Neural progenitor cell (in vitro differentiated cells): ENCODE measurements around the gene LCK. TPM values are rescaled to one million over a fixed set of nuclear protein-coding genes. Genes with fewer than 3 reads are reported as not detected.

Source experiments
- DNase-seq: peaks from one replicate; pipeline ENCODE4 v3.0.0-alpha.2; 2016; ENCODE audit warnings: low spot score
- H2AFZ ChIP-seq: fragments of 200-600 bp; sonication (generic); replicated peaks from 2 replicates; pipeline ENCODE4 v1.6.1; 2016; ENCODE audit warnings: antibody characterized with exemption
- H3F3A ChIP-seq: fragments of 200-600 bp; sonication (generic); 2 replicates; pipeline ENCODE4 v1.6.1; 2016; ENCODE audit warnings: antibody characterized with exemption, low read depth
- H3K27ac ChIP-seq: fragments of 200-600 bp; sonication (generic); 2 replicates; pipeline ENCODE4 v1.5.1; 2016; ENCODE audit warnings: mild to moderate bottlenecking
- H3K27me3 ChIP-seq: fragments of 200-600 bp; sonication (generic); 2 replicates; pipeline ENCODE4 v1.6.1; 2016; ENCODE audit warnings: mild to moderate bottlenecking, moderate library complexity
- H3K36me3 ChIP-seq: fragments of 200-600 bp; sonication (generic); 2 replicates; pipeline ENCODE4 v1.5.1; 2016
- H3K4me1 ChIP-seq: fragments of 200-600 bp; sonication (generic); 2 replicates; pipeline ENCODE4 v1.6.1; 2016; ENCODE audit warnings: mixed run types
- H3K4me2 ChIP-seq: fragments of 200-600 bp; sonication (generic); 2 replicates; pipeline ENCODE4 v1.6.1; 2016
- H3K4me3 ChIP-seq: fragments of 200-600 bp; sonication (generic); 2 replicates; pipeline ENCODE4 v1.5.1; 2016
- H3K79me2 ChIP-seq: fragments of 200-600 bp; sonication (generic); 2 replicates; pipeline ENCODE4 v1.6.1; 2016; ENCODE audit warnings: low read depth
- H3K9ac ChIP-seq: fragments of 200-600 bp; sonication (generic); 2 replicates; pipeline ENCODE4 v1.6.1; 2016
- H3K9me3 ChIP-seq: fragments of 200-600 bp; sonication (generic); 2 replicates; pipeline ENCODE4 v1.5.1; 2016; ENCODE audit warnings: low read depth
- H4K20me1 ChIP-seq: fragments of 200-600 bp; sonication (generic); 2 replicates; pipeline ENCODE4 v1.6.1; 2016; ENCODE audit warnings: low read depth
- H3K27ac Mint-ChIP-seq: 3 replicates; pipeline ENCODE4 v1.8.0; 2021; ENCODE audit warnings: mixed read lengths
- H3K27me3 Mint-ChIP-seq: 2 replicates; pipeline ENCODE4 v1.8.0; 2022; ENCODE audit warnings: low read depth, mild to moderate bottlenecking, inconsistent platforms, moderate library complexity, mixed read lengths; ENCODE audit not compliant: insufficient read depth
- H3K36me3 Mint-ChIP-seq: 3 replicates; pipeline ENCODE4 v1.8.0; 2021; ENCODE audit warnings: mixed read lengths
- H3K4me1 Mint-ChIP-seq: 3 replicates; pipeline ENCODE4 v1.8.0; 2021; ENCODE audit warnings: mixed read lengths
- H3K4me3 Mint-ChIP-seq: 3 replicates; pipeline ENCODE4 v1.8.0; 2021; ENCODE audit warnings: mild to moderate bottlenecking, moderate library complexity, mixed read lengths
- H3K9me3 Mint-ChIP-seq: 3 replicates; pipeline ENCODE4 v1.8.0; 2020; ENCODE audit warnings: mixed read lengths
- EZH2 ChIP-seq: fragments of 200-600 bp; sonication (generic); IDR thresholded peaks from 2 replicates; pipeline ENCODE4 v1.6.1; 2017; ENCODE audit warnings: antibody characterized with exemption, mild to moderate bottlenecking, moderate library complexity
- EZH2phosphoT487 ChIP-seq: fragments of 200-600 bp; sonication (generic); IDR thresholded peaks from 2 replicates; pipeline ENCODE4 v1.6.1; 2017; ENCODE audit warnings: antibody characterized with exemption
- total RNA-seq: library from RNA; depleted of rRNA; stranded (reverse); fragments of >200 nt; gene quantifications from 2 replicates; pipeline ENCODE4 v1.2.3, GENCODE V29; 2015; ENCODE audit warnings: low replicate concordance
- TF ChIP-seq, protein P1 (sequence below): fragments of 200-600 bp; sonication (generic); IDR thresholded peaks from 2 replicates; pipeline ENCODE4 v1.5.1; 2017; ENCODE audit warnings: antibody characterized with exemption, mild to moderate bottlenecking

The LCK gene
- total RNA-seq, 1 donor from 2014 or later = 0.32 TPM

DNA sequence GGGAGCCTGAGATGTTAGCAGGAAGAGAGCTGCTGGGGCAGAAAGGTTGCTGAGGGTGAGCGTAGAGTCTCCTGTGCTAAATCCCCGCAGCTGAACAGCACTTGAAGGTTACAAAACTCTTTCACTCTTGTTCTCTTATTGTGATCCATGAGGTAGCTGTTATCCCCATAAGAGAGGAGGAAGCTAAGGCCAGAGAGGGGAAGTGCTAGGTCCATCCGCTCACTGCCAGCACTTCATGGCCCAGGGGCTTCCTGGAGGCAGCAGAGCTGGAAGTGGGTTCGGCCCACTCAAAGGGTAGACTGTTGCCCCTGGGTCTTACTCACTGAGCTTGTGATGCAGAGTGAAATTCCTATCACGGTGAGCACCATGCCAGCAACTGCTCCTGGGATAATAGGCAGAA, 34.5 kb upstream of the LCK start:
- Histone ChIP-seq H3K27me3 (no peaks in the 10 kb centered on the region), H3K4me2 (no peak overlapping the region), H3K9me3 (no peaks in the 10 kb centered on the region), H3K79me2 (peaks cover 15% of the 10 kb centered on the region), H3F3A (no peaks in the 10 kb centered on the region), H3K27ac (no peak overlapping the region), H3K9ac (no peak overlapping the region), H3K4me1 (peaks cover 8% of the 10 kb centered on the region), H4K20me1 (no peaks in the 10 kb centered on the region), H2AFZ (no peak overlapping the region), H3K36me3 (no peaks in the 10 kb centered on the region), H3K4me3 (no peak overlapping the region)
- Mint-ChIP-seq H3K36me3 (peaks cover 6% of the 10 kb centered on the region), H3K27me3 (peaks cover 6% of the 10 kb centered on the region), H3K4me3 (no peak overlapping the region), H3K4me1 (peaks cover 15% of the 10 kb centered on the region), H3K27ac (no peak overlapping the region), H3K9me3 (no peaks in the 10 kb centered on the region)
- no peak for DNase-seq
- TF ChIP-seq EZH2phosphoT487 (no peak), EZH2 (no peak)
- TF ChIP-seq, protein P1, sequence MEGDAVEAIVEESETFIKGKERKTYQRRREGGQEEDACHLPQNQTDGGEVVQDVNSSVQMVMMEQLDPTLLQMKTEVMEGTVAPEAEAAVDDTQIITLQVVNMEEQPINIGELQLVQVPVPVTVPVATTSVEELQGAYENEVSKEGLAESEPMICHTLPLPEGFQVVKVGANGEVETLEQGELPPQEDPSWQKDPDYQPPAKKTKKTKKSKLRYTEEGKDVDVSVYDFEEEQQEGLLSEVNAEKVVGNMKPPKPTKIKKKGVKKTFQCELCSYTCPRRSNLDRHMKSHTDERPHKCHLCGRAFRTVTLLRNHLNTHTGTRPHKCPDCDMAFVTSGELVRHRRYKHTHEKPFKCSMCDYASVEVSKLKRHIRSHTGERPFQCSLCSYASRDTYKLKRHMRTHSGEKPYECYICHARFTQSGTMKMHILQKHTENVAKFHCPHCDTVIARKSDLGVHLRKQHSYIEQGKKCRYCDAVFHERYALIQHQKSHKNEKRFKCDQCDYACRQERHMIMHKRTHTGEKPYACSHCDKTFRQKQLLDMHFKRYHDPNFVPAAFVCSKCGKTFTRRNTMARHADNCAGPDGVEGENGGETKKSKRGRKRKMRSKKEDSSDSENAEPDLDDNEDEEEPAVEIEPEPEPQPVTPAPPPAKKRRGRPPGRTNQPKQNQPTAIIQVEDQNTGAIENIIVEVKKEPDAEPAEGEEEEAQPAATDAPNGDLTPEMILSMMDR = no peak

DNA sequence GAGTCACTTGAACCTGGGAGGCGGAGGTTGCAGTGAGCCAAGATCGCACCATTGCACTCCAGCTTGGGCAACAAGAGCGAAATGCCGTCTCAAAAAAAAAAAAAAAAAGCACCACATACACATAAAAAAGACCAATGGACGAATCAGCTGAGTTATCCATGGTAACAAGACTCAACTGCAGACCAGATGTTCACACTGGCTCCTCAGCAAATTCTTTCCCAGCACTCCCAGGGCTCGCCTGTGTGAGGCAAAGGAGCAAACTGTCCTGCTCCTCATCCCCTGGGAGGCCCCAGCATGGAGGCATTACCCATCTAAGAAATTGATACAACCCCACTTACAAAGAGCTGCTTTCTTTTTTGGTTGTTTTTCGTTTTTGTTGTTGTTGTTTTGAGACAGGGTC, 32.0 kb upstream of the LCK start:
- peaks cover 8% of the 10 kb centered on the region for H3K36me3 Mint-ChIP-seq
- DNase-seq = no peak
- no peak overlapping the region for H3K27ac ChIP-seq
- no peak overlapping the region for H3K4me3 Mint-ChIP-seq
- peaks cover 27% of the 10 kb centered on the region for H3K4me1 Mint-ChIP-seq
- no peak overlapping the region for H3K27ac Mint-ChIP-seq
- H3K4me1 ChIP-seq = peaks cover 14% of the 10 kb centered on the region
- no peaks in the 10 kb centered on the region for H3K9me3 Mint-ChIP-seq
- peaks cover 34% of the 10 kb centered on the region for H3K79me2 ChIP-seq
- peaks cover 8% of the 10 kb centered on the region for H3K27me3 Mint-ChIP-seq
- no peaks in the 10 kb centered on the region for H3K9me3 ChIP-seq
- no peaks in the 10 kb centered on the region for H3K27me3 ChIP-seq
- H4K20me1 ChIP-seq = no peaks in the 10 kb centered on the region
- H3F3A ChIP-seq = peaks cover 3% of the 10 kb centered on the region
- TF ChIP-seq EZH2phosphoT487 (no peak), EZH2 (no peak)
- TF ChIP-seq, protein P1 = no peak
- H3K4me2 ChIP-seq = no peak overlapping the region
- no peaks in the 10 kb centered on the region for H3K36me3 ChIP-seq
- no peak overlapping the region for H3K9ac ChIP-seq
- H2AFZ ChIP-seq = no peak overlapping the region
- no peak overlapping the region for H3K4me3 ChIP-seq

DNA sequence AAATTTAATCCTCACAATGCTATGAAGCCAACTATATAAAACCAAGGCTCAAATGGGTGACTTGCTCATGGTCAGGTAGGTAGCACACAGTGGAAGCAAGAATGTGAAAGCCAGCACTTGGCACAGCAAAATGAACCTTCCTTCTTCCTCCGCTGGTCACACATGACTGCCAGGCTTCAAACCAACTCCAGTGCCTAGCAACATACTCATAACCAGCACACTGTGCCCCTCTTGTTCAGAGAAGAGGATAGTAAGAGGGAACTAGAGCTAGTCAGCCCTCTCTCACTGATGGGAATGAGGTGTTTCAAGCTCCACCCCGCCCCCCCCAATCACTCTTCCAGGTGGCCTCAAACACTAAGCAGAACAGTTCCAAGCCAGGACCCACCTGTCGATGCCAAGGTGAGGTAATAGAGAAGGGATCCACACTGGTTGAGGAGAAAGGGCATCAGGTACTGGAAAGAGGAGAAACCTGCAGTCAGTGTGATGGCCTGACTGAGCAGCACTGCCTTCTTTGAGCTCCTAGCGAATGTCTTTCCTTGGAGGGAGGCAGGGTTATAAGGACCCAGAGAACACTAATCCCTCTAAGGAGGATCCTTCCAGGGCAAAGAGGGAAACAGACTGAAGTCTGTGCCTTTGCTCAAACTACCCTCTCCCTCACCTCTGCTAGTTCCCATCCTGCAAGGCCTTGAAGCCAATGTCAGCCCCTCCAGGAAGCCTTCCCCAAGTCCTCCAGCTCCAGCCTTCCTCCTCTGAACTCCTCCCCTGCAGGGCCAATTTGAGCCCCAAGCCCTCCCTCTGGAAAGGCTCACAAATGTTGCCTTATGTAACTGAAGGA, 30.1 kb upstream of the LCK start:
- Histone ChIP-seq H3K79me2 (peaks cover 34% of the 10 kb centered on the region), H4K20me1 (no peaks in the 10 kb centered on the region), H3K27ac (no peak overlapping the region), H3K9me3 (no peaks in the 10 kb centered on the region), H3K4me1 (peaks cover 14% of the 10 kb centered on the region), H2AFZ (peak overlapping the region; percentile 93), H3K36me3 (no peaks in the 10 kb centered on the region), H3K27me3 (no peaks in the 10 kb centered on the region), H3K9ac (peak overlapping the region; percentile 51), H3K4me2 (peak overlapping the region; percentile 89), H3K4me3 (peak overlapping the region; percentile 82), H3F3A (peaks cover 3% of the 10 kb centered on the region)
- DNase-seq = no peak
- Mint-ChIP-seq H3K27ac (no peak overlapping the region), H3K4me1 (peaks cover 28% of the 10 kb centered on the region), H3K4me3 (peak overlapping the region; percentile 97), H3K27me3 (peaks cover 8% of the 10 kb centered on the region), H3K9me3 (no peaks in the 10 kb centered on the region), H3K36me3 (peaks cover 15% of the 10 kb centered on the region)
- TF ChIP-seq, protein P1 = no peak
- TF ChIP-seq EZH2 (no peak), EZH2phosphoT487 (no peak)
